GM18951 (cell line): Measurements from ENCODE around the gene SPOCD1.

Source experiments
- POLR2A ChIP-seq: IDR thresholded peaks from 4 replicates; pipeline ENCODE4 v1.6.1; 2011; ENCODE audit warnings: mild to moderate bottlenecking; ENCODE audit not compliant: insufficient read length, insufficient read depth; ENCODE audit errors: extremely low read depth
- in situ Hi-C: fragments of 300-500 bp; cut with MboI; formaldehyde crosslinking; loops from one replicate; pipeline ENCODE4 v1.12.0; 2022; ENCODE audit warnings: low sequenced_read_pairs, mixed read lengths, inconsistent platforms; ENCODE audit not compliant: unreplicated experiment

The SPOCD1 gene

DNA sequence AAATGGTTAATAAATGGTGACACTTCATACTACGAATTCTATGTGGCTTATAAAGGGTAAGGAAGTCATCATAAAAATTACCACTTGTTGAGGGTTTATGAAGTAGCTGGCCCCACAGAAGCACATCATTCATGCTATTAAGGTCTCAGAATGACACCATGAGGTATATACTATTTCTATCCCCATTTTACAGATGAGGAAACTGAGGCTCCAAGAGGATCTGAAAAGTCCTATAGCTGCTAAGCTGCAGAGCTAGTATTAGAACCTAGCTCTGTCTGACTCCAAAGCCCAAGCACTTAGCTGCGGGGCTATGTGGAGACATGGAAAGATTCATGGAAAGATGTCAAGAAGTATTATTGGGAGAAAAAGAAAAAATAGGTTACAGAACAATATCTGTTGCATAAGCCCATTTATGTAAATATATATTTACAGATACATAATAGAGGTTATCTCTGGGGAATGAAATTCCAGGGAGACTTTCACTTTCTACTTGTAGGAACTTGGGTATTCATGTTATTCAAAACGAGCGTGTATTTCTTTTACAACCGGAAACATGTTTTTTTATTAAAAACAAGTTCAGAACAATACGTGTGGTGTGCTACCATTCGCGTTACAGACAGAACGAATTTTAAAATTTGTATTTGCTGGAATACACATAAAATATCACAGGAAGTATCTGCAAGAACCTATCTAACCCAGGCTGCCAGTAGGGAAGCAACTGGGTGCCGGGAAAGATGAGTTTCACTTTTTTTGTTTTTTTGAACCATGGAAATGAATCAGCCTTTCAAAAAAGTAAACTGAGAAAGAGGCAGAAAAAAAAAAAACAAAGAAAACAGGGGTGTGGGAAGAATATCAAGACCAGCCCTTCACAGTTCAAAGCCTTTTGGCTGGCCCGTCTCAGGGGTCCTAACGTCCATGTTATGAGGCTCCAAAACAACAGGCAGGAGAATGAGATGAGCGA, 13.4 kb downstream of the SPOCD1 start:
- in situ Hi-C loops, result no loop called here
- no peak for TF ChIP-seq POLR2A

DNA sequence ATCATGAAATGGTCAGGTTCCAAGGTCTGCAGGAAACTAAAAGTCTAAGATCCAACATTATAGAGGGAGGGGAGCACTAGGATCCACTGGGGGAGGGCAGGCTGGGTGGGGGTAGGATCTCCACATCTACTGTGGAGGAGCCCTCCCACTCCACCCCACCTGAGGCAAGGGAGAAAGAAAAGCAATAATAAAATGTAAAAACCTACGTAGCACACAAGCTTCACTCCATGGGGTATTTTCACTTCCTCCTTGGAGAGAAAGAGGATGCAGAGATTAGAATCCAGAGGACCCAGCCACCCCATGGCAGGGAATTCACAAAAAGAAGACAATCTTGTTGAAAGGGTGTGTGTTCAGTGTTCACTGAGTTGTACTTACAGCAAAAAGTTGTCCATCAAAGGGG, 14.4 kb downstream of the SPOCD1 start:
- TF ChIP-seq POLR2A, result no peak
- in situ Hi-C loops, result no loop called here

DNA sequence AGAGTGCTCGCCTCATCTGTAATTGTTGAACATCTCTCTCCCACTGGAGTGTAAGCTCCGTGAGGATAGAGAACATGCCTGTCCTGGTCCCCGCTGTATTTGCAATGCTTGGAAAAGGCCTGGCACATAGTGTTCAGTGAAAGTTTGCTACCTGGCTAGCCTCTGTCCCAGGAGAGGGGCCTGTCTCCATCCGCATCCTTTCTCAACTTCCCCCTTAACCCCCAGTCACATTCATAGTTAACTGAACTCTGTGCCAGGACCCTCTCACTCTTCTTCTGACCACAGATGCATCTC, 15.2 kb downstream of the SPOCD1 start:
- in situ Hi-C loops, result no loop called here
- TF ChIP-seq POLR2A, result no peak

DNA sequence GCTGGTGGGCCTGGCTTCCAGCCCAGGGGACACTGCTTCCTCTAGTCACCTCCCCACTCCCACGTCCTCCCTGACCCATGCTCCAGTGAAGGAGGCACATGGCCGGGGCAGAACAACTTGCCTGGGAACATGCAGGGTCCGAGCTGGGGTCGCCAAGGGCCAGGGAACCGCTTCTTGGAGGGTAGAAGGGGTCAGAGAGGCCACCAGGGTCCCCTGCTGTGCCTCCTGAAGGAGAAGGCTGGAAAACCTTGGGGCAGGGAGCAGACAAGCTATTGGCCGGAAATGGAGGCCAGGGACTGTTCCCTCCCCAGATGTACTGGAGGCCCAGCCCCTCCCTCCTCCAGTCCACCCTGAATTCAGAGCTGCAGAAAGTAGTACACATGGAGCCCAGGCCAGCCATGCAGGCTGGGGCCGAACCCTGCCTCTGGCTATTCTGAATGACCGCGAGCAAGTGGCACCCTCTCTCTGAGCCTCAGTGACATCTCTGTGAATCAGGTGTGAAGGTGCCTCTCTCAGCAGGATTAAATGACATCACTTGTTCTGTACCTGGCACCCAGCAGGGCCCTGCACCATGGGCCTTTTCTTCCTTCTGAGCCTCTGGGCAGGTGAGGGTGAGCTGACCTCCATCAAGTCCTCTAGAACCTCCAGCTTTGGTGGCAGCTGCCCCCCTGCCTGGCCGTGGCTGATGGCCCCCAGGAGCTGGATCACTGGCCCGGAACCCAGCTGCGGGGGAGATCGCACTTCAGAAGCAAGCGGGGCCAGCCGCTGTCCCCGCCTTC, 15.7 kb downstream of the SPOCD1 start:
- in situ Hi-C loops, result no loop called here
- TF ChIP-seq POLR2A, result no peak

DNA sequence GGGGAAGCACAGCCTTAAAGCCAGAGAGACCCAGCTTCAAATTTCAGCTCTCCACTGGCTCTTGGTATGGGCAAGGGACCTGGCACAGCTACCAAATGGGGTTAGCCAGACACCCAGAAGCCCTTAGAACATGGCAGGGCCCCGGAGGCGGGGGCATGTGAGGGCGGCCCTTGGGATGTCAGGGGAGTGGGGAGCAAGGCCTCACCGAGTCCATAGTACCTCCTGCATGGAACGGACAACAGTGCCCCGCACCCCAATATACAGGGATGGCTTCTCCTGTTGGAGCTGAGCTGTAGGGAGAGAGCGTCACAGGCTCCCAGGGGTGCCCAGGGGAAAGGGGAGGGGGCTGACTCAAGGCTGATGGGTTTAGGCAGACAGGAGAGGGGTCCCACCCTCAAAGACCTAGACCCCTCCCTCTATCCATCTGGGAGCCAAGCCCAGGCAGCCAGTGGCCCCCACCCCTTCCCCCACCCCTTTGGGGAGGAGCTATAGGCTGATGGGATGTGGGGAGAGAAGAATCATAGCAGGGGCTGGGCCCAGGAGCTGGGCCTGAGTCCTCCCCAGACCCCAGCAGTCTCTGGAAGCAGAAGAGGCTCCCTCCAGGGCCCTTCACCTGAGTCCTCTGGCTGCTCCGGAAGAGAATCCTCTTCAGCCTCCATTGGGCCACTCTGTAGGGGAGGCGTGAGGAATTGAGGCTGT, 16.5 kb downstream of the SPOCD1 start:
- TF ChIP-seq POLR2A, result no peak
- in situ Hi-C loops, result no loop called here

DNA sequence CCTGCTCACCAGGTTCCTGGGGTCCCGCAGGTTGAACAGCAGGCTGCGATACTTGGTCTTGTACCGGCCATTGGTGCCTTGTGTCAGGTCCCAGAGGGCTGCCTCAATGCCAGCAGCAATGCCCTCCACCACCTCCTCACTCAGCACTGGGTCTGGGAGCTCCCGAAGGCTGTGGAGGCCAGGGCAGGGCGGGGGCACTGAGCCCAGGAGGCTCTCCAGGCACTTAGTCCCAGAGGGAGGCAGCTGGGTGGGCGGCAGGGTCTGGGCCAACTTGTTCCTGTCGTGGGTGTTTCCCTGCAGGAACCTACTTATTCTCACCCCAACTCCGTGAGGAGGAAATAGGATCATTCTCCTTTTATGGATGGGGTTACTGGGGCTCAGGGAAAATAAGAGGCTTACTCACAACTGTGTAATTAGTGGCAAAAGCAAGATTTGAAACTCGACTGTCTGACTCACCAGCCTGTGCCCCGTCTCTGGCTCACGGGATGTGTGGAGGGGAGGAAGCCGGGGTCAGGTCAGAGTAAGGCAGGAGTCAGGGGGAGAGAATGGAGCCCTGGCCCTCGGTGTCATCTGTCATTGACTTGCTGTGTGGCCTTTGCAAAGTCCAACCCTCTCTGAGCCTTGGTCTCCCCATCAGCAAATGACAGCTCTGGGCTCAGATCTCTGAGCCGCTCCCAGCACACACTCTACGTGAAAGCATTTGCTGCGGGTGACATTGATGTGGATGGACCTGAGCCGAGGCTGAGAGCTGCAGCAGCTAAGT, 17.2 kb downstream of the SPOCD1 start:
- in situ Hi-C loops, result no loop called here
- TF ChIP-seq POLR2A, result no peak

DNA sequence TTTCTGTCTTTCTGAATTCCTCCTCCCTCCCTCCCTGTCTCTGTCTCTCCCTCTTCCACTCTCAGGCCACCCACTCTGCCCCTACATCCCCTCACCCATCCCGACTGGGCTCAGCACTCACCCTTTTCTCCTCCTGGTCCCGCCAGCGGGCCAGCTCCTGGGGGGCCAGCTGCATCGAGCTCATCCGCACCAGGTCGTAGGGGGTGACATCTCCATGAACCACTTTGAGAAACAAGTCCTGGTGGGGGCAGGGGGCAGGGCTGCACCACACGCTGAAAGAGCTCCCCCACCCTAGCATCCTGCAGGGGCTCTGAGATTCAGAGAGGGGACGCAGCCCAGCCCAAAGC, 17.8 kb downstream of the SPOCD1 start:
- in situ Hi-C loops, result no loop called here
- TF ChIP-seq POLR2A, result no peak

DNA sequence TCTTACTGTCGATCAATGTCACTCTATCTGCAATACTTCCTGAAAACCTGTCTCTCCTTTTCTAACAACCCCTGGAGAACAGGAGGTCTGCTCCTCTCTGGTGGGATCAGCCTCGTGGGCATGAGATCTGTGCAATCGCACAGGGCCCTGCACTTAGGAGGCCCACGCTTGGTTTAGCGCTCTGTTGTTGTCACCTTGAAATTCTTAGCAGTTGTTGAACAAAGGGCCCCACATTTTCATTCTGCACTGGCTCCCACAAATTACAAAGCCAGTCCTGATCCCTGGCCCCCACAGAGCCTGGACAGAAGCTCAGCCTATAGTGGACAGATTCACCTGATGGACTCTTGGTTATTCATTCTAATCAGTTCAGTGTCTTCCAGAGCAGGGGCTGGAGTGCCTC, 18.6 kb downstream of the SPOCD1 start:
- in situ Hi-C loops, result no loop called here
- TF ChIP-seq POLR2A, result no peak

DNA sequence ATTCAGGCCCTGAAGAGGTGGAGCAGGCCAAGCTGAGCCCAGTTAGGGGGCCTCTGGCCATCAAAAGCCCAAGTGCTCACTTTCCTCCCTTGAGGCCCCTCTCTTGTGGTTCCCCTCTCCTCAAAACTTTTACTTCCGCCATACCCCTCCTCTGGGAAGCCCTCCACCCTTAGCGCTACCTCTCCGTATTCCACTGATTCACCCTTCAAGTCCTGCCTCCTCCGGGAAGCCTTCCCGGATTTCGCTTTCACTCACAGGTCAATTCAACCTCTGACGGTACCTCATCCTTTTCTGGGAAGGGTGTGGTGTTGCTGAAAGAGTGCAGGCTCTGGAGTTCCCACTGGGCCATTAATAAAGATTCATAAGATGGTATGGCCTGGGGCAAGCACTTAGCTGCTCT, 19.1 kb downstream of the SPOCD1 start:
- no peak for TF ChIP-seq POLR2A
- in situ Hi-C loops, result no loop called here

DNA sequence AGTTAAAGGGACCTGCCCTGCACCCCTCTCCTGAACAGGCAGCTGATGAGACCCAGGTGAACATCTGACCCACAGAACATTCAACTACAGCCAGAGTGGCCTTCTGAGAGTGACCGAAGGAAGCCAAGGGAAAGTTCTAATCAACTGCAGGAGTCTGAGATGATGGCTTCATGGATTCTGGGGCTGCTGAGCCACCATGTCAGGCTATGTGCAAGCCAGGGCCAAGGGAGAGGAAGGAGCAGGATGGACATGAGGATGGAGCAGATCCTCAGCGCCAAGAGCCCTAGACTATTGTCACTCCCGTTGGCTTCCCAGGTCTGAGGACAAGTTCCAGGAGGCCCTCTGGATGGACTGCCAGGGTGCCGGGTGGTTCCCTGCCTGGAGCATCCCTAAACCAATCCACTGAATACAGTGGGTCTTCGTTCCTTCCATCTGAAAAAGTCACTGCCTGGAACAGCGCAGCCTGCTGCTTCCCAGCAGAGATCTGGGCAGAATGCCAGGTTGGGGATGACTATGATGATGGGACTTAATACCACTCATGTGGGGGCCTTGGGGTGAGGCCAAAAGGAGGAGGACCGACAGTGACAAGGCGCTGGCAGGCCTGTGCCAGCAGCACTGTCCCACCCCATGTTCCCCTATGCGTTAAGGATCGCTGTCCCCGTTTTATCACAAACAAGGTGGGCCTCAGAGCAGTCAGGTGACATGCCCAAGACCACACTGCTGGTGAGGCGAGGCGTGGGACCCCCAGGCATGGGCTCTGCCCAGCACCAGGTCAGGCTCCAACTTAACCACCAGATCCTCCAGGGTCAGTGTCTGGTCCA, 19.8 kb downstream of the SPOCD1 start:
- no peak for TF ChIP-seq POLR2A
- in situ Hi-C loops, result no loop called here

DNA sequence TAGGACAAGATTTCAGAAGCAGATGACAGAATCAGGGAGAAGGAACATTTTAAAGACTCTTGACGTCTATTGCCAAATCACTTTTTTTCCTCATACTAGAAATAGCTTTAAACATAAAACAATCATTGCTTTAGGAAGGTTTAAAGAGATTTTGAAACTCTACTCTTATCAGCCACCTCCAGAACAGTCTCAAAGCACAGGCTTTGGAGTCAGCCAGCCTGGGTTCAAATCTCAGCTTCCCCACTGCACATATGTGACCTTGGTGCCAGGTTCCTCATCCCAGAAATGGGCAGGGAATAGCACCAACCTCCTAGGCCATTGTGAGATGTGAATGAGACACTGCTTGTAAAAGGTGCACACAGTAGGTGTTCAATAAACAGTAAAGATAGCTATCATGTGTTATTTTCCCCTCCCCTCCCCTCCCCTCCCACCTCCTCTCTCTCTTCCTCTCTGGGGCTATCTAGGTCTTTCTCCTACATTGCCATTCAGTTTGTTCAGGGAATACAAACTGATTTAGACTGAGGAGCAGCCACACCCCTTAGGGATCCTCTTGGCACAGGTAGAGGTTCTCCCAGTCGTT, 20.6 kb downstream of the SPOCD1 start:
- in situ Hi-C loops, result no loop called here
- TF ChIP-seq POLR2A, result no peak
